Lower lobe of right lung (tissue), 2 donors: Measurements from ENCODE around the gene CCT5. TPM values are rescaled to one million over a fixed set of nuclear protein-coding genes. Genes with fewer than 3 reads are reported as not detected.

Source experiments
- ATAC-seq, 2 donors: fragments of 200-7000 bp; cut with Tn5 transposase; one replicate each; pipeline ENCODE4 v1.9.1; 2020 to 2022; ENCODE audit warnings: mild to moderate bottlenecking in 2 of 2, moderate library complexity in 2 of 2
- DNase-seq: peaks from one replicate; pipeline ENCODE4 v3.0.0-alpha.2; 2020
- H3K27ac ChIP-seq: fragments of 200-600 bp; one replicate; pipeline ENCODE4 v1.8.0; 2022
- H3K27me3 ChIP-seq: fragments of 200-600 bp; one replicate; pipeline ENCODE4 v1.8.0; 2022; ENCODE audit warnings: low read depth
- H3K36me3 ChIP-seq: fragments of 200-600 bp; one replicate; pipeline ENCODE4 v1.8.0; 2022; ENCODE audit warnings: mild to moderate bottlenecking
- H3K4me1 ChIP-seq: fragments of 200-600 bp; one replicate; pipeline ENCODE4 v1.8.0; 2022
- H3K4me3 ChIP-seq: fragments of 200-600 bp; one replicate; pipeline ENCODE4 v1.8.0; 2022; ENCODE audit warnings: mild to moderate bottlenecking
- H3K9me3 ChIP-seq: fragments of 200-600 bp; one replicate; pipeline ENCODE4 v1.8.0; 2022
- CTCF ChIP-seq: fragments of 200-600 bp; IDR thresholded peaks from one replicate; pipeline ENCODE4 v1.8.0; 2022; ENCODE audit warnings: antibody characterized with exemption, mild to moderate bottlenecking
- intact Hi-C: fragments of 100-400 bp; cut with DNase I; formaldehyde crosslinking; loops from one replicate; pipeline ENCODE4 v1.11.0; 2022
- total RNA-seq: library from RNA; stranded (reverse); fragmentation: NEBNext Ultra II Directional; extraction: Animal tissue kit (Norgen Biotek cat#: 25700); gene quantifications from one replicate; pipeline ENCODE4 v1.2.1, GENCODE V29; 2021
- donor health status: DM: no; HTN: yes; CAD: no; lungs with severe emphysema.

The CCT5 gene
- total RNA-seq, 1 donor from 2014 or later, result 116 TPM

- intact Hi-C loops, result no loop called here
- Histone ChIP-seq H3K36me3 (no peaks in the 10 kb centered on the region), H3K4me1 (peaks cover 9% of the 10 kb centered on the region), H3K9me3 (no peaks in the 10 kb centered on the region), H3K4me3 (no peak overlapping the region), H3K27me3 (no peaks in the 10 kb centered on the region), H3K27ac (no peak overlapping the region)
- TF ChIP-seq CTCF, result no peak
- DNase-seq (no peak), ATAC-seq (no peak)
Observed at GRCh38 chr5:10304932-10305331, 54.9 kb downstream of the CCT5 start.

- Histone ChIP-seq H3K36me3 (no peaks in the 10 kb centered on the region), H3K4me3 (no peak overlapping the region), H3K4me1 (peaks cover 9% of the 10 kb centered on the region), H3K27ac (no peak overlapping the region), H3K27me3 (no peaks in the 10 kb centered on the region), H3K9me3 (no peaks in the 10 kb centered on the region)
- intact Hi-C loops, result no loop called here
- ATAC-seq (no peak), DNase-seq (no peak)
- TF ChIP-seq CTCF, result no peak
Observed at GRCh38 chr5:10306114-10306513, 56.0 kb downstream of the CCT5 start.

- Histone ChIP-seq H3K4me3 (peak overlapping the region; percentile 61), H3K4me1 (peaks cover 9% of the 10 kb centered on the region), H3K27me3 (no peaks in the 10 kb centered on the region), H3K36me3 (no peaks in the 10 kb centered on the region), H3K27ac (peak overlapping the region; percentile 72), H3K9me3 (no peaks in the 10 kb centered on the region)
- no peak for TF ChIP-seq CTCF
- ATAC-seq (no peak), DNase-seq (no peak)
- intact Hi-C loops, result no loop called here
Observed at GRCh38 chr5:10306806-10307205, 56.7 kb downstream of the CCT5 start.

GRCh38 chr5:10307206-10308148 lies 57.4 kb downstream of the CCT5 start, which contains the start of gene CMBL:
TSS of gene CMBL (minus strand) at chr5:10307902. CDS start at chr5:10290762, 17,140 bp downstream.
- intact Hi-C loops, result no loop called here
- TF ChIP-seq CTCF, result no peak
- Histone ChIP-seq H3K9me3 (no peaks in the 10 kb centered on the region), H3K27ac (peak within 1 kb of the TSS; percentile 72), H3K36me3 (no peaks in the 10 kb centered on the region), H3K4me1 (peaks cover 9% of the 10 kb centered on the region), H3K27me3 (no peaks in the 10 kb centered on the region), H3K4me3 (peak within 1 kb of the TSS; percentile 61)
- ATAC-seq, result peak; percentile 83 to 87
- peak; percentile 69 for DNase-seq

- no peak for TF ChIP-seq CTCF
- no peak for DNase-seq
- Histone ChIP-seq H3K27me3 (no peaks in the 10 kb centered on the region), H3K36me3 (no peaks in the 10 kb centered on the region), H3K4me3 (no peak overlapping the region), H3K27ac (no peak overlapping the region), H3K4me1 (peaks cover 9% of the 10 kb centered on the region), H3K9me3 (no peaks in the 10 kb centered on the region)
- no peak for ATAC-seq
- intact Hi-C loops, result no loop called here
Observed at GRCh38 chr5:10308844-10309243, 58.8 kb downstream of the CCT5 start.
